SK-N-DZ (cell line): Measurements from ENCODE around the gene TBC1D21. TPM values are rescaled to one million over a fixed set of nuclear protein-coding genes. Genes with fewer than 3 reads are reported as not detected.

Experiments
- DNase-seq: peaks from one replicate; pipeline ENCODE4 v3.0.0-alpha.2; 2015; ENCODE audit warnings: low spot score
- polyA plus RNA-seq, 2 experiments: library from polyadenylated mRNA; depleted of rRNA; stranded (reverse); fragments of >200 nt; gene quantifications; 2 replicates each; pipeline ENCODE4 v1.2.3, GENCODE V29; 2014

The TBC1D21 gene
- polyA plus RNA-seq (2014; cell fraction: cytosol; rRNA removed), result not detected in 2 replicates
- polyA plus RNA-seq (2014; cell fraction: nucleus; rRNA removed), result not detected in 2 replicates

GRCh38 chr15:73873456-73873855 lies at the start of gene TBC1D21:
Gene TBC1D21 (plus strand): TSS chr15:73873564. CDS start chr15:73873710, 146 bp downstream.
- DNase-seq, result no peak

DNA sequence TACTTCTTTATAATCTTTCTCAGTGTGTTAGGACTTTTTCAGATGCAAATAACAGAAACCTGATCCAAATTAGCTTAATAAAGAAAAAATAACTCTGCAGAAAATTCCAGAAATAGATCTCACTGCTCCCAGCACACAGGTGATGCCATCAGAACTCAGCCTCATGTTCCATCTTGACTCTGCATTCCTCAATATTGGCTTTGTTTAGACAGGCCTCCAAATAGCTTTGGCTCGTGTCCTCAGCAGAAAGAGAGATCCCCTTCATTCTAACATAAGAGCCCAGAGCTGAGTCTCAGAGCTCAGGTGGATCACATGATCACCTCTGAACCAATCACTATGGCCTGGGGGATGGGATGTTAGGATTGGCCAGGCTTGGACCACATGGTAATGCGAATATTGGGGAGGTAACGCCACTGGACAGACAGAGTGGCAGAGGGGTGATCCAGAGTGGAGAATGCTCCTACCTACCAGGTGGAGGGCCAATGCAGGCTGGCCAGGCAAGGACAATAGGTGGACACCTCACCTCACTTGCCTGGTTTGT lies 46.6 kb upstream of the TBC1D21 start:
- DNase-seq, result no peak

- no peak for DNase-seq
Observed at GRCh38 chr15:73829523-73829922, 43.8 kb upstream of the TBC1D21 start.

DNA sequence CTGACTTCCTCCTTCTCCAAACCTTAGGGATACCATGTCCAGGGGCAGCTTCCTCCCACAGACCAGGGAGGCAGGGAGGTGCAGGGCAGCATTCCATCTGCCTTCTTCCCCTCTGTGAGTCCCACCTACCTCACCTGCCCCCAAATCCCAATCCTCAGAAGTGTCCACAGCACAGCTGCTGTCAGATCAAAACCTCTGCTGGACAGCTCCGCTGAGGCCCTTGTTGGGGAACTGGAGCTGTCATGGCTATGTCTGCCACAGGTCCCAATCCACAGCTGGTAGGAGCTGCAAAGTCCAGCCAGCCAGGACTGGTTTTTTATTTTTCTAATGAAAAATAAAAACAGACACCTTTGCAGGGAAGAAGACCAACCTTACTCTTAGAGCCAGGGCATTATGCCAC lies 40.7 kb upstream of the TBC1D21 start:
- no peak for DNase-seq

DNA sequence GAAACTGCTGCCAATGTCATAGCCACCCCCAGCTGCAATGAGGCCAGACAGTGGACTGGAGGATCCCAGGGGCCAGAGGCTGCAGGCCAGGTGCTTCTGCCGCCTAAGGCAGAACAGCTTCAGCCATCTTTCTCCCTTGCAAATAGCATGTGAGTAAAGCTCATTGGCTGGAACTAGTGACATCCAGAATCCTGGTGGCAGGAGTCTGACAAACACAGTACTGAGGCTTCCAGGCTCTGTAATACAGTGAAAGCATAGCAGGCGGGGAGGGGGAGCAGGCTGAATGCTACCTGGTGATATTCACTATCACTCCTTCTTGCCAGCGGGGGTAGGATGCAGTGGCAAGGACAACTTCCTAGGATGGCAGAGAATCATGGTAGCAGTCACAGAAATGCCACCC lies 36.5 kb upstream of the TBC1D21 start:
- no peak for DNase-seq

DNA sequence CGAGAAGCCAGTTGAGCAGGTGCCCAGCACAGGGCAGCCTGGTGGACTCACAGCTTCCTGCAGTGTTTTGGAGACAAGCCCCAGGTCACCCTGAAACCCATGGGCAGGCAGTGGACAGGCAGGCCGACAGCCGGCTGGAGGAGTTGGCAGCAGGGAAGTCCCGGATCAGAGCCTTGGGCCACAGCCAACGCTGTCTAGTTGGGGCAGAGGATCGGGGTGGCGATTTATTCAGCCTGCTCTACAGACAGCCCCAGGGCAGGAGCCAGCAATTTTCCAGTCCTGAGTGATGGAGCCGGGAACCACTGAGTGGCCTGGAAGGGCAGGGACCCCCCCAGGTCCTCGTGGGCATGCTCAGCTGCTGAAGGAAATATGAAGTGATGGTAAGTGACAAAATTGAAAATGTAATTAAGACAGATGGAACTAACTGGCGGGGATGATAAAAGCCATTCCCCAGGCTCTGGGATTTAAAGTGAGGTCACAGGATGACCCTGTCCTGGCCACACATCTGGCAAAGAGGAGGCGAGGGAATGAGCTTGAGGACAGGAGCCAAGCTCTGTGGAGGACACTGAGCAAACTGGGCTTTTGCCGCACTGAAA lies 34.4 kb upstream of the TBC1D21 start:
- DNase-seq, result peak; percentile 94

- DNase-seq, result no peak
Observed at GRCh38 chr15:73839699-73840377, 33.5 kb upstream of the TBC1D21 start.

DNA sequence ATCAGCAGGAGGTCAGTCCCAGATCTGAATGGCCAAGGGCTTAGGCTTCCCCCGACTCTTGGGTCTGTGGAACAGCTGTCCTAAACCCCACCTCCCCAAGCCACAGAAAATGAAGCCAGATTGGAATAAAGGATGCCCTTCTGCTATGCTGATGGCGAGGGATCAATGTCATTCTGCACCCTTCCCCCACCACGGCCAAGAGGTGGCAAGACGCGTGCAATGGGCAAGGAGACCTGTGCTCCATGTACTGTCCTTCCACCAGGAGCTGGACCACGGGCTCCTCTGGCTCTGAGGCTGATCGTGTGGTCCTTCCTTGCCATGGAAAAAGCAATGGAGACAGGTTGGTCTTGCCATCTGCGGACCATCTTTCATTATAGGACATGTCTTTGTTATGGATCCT lies 32.6 kb upstream of the TBC1D21 start:
- peak; percentile 12 for DNase-seq

DNA sequence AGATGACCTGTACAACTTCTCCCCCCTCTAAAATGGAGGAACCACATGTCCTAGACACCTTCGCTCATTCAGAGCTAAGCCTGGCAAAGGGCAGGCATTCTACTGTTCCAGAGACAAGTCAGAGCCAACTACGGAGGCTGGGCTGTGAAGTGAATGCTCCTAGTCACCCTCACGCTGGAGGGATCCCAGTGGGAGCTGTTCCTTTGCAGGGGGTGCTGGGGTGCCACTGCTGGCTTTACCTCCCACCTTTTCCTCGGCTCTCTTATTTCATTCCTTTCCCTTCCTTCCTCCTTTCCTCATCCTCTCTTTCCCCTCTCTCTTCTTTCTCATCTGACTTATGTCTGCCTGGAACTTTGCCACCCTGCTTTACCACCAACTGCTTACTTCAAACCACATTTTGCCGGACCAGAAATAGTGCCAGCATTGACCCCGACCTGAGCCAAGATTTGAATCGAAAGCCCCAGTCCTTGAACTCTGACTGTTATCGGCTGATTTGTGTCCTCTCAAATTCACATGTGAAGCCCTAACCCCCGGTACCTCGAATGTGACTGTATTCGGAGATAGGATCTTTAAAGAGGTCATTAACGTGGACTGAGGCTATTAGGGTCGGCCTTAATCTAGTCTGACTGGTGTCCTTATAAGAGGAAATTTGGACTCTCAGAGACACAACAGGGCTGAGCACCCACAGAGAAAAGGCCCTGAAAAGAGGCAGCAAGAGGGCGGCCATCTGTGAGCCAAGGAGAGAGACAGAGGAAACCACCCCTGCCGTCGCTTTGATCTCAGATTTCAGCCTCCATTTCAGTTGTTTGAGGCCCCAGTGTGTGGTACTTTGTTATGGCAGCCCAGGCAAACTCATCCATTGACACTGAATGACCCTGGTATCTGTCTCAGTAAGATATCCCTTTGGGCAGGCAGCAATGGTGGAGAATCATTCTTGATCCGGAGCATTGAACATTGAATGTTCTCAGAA lies 31.3 kb upstream of the TBC1D21 start:
- DNase-seq, result peak; percentile 55

- DNase-seq, result no peak
Observed at GRCh38 chr15:73843787-73844186, 29.6 kb upstream of the TBC1D21 start.

DNA sequence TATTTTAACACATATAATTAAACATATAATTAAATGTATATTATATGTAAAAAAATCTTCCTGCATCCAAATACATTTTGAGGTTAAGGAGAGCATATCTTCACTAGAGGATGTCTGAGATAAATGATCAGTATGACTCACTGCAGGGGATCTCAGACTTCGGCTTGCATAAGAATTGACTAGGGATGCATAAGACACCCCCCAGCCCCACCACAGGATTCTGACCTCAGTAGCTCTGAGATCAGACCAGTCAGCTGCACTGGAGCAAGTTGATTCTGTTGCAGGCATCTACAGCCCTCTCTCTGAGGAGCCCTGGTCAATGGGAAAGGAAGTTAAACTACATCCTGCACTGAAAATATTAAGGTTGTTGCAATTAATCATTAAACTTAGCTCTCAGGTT lies 29.0 kb upstream of the TBC1D21 start:
- DNase-seq, result no peak

DNA sequence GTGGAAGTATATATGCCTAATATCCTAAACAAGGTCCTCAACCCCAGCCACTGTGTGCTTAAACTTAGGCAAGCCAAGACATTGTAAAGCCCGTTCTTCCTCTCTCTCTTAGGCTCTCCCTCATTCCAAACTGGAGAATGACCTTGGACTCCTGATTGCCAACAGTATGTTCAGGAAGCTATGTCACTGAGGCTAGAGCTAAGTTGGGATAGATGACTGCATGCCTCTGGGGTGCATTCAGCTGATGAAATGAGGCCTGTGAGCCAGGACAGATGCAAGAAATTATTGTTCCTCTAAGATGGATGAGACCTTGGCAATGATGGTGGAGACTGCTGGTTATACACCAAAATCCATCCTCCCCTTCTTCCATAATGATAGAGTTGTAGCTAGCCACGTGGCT lies 27.9 kb upstream of the TBC1D21 start:
- DNase-seq, result no peak

DNA sequence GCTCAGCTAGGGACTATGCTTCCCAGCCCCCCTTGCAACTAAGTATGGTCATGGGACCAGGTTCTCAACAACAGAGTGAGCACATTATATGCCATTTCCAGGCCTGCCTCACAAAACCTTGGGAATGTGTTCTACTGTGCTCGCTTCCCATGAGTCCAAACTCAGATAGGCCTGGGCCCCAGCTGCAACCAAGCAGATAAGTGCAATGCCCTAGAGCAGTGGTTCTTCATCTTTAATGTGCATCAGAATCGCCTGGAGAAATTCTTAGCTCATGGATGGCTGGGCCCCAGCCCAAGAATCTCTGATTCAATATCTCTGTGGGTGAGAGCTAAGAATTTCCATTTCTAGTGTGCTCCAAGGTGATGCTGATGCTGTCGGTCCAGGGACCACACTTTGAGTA lies 27.5 kb upstream of the TBC1D21 start:
- DNase-seq, result no peak

- no peak for DNase-seq
Observed at GRCh38 chr15:73849641-73850040, 23.7 kb upstream of the TBC1D21 start.

DNA sequence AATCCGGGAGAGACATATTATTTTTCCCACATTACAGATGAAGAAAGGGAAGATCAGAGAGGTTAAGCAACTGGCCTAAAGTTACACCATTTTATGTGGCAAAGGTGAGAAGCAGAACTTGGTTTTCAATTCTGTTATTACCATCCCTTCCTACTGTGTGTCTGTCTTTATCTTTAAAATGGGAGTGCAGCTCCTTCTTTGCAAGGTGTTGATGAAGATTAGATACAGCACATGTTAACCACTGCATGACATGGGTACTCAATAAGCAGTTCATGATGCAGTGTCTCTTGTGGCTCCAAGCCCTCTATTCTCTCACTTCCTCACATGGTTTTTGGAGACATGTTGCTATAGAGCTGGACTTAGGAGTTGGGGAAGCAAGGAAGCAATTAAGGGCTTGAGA lies 23.1 kb upstream of the TBC1D21 start:
- no peak for DNase-seq

- DNase-seq, result peak; percentile 37
Observed at GRCh38 chr15:73851689-73852088, 21.7 kb upstream of the TBC1D21 start.

DNA sequence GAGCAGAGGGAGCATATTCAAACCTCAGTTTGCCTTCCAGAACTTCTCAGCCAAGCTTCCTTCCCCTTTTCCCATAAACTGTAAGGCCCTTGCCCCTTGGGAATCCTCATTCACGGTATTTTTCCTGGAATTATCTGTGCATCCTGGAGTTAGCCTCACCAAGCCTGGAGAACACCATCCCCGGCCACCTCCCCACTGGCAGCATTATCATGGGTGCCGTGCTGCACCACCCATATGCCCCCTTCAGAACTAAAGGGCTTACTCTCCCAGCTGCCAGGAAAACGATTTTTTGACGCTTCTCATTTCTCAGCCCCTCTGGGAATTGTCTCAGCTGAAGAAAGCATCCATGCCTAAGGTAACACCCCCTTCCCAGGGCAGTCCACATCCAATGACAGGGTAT lies 20.9 kb upstream of the TBC1D21 start:
- DNase-seq, result no peak

DNA sequence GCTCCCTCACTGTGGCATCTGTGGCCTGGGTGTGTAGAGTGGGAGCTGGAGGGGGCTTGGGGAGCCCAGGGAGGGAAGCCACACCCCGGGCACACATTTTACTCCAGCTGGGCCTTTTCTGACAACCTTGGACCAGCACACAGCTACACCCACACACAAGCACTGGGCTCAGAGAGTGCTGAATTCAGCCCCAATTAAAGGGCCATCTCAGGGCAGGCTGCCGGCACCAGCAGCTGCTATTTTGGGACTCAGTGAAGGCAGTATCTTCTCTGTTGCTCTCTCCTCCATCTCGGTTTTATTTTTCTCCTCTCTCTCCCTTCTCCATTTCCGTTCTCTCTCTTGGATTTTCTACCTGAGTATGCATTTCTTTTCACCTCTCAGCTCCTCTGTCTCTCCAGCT lies 19.1 kb upstream of the TBC1D21 start:
- no peak for DNase-seq

DNA sequence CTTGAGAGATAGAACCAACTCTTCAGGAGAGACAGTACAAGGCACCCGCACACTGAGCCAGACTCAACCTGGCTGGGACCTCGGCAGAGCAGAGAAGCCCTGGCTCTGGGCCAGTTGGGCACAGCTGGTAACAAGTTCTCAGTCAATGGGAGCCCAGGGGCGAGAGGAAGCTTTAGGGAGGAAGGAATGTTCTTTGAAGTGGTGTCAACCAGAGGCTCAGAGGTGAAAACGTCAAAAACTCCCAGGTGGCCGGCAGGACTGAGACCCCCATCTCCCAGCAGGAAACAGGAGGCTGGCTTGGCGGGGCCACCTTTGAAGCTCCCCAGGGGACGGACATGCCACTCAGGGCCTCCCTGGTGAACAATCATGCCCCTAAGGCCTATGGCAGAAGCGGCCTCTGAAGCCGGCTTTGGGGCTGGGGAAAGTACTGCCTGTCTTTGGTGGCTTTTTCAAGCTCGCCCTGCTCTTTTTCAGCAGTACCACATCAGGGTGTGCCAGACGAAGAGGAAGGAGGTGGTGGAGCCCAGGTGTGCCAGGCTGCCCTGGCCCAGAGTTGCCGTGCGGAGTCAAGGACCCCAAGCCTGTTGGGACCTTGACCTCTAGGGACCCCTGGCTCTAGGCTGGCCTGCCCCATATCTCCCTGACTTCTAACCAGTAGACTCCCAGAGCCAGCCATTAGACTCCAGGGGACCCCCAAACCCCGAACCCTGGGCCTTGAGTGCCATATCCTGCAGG lies 16.7 kb upstream of the TBC1D21 start:
- no peak for DNase-seq

- no peak for DNase-seq
Observed at GRCh38 chr15:73857193-73857920, 16.0 kb upstream of the TBC1D21 start.

GRCh38 chr15:73858062-73858461 lies 15.3 kb upstream of the TBC1D21 start:
- no peak for DNase-seq
